NK-92 (cell line): Measurements from ENCODE around the gene DUS1L.

Experiments
- DNase-seq: peaks from one replicate; lab custom pipeline; 2025; ENCODE audit not compliant: unreplicated experiment; lab: John Stamatoyannopoulos, UW

Gene DUS1L

GRCh38 chr17:82029391-82029790, 36.2 kb downstream of the DUS1L start:
- no peak for DNase-seq

GRCh38 chr17:82028966-82029365, 36.6 kb downstream of the DUS1L start:
- DNase-seq: no peak

GRCh38 chr17:82028246-82028645, 37.4 kb downstream of the DUS1L start:
- no peak for DNase-seq

DNA sequence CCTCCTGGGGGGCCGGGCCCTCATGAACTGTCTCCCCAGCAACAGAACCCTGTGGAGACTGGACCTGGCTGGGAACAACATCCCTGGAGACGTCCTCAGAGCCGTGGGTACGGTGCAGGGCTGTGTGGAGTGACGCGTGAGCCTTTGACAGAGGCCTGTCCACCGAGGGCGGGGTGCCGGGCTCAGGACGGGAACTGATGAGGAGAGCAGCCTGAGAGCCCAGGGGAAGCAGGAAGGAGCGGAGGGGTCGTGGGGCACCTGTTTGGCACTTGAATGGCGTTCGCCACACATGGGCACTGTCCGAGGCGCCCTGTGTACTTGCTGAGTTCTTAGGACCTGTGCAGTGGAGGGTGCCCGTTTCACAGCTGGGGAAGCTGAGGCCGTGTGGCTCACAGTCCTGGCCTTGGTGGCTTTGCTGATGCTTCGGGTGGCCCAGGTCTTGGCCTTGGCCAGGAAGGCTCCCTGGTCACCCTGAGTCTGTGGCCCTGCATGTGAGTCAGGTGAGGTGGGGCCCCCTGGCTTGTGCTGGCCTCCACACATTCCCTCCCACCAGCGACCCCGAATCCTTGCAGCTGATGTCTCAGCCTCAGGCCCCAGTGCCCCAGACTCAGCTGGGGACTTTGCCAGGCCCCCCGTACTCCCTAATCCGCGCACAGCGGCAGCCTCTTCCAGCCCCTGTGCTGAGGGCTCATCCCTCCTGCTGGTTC, 40.0 kb downstream of the DUS1L start:
- no peak for DNase-seq

GRCh38 chr17:82024859-82025258, 40.7 kb downstream of the DUS1L start:
- no peak for DNase-seq

GRCh38 chr17:82023447-82024241, 42.0 kb downstream of the DUS1L start:
- DNase-seq: no peak

GRCh38 chr17:82022981-82023446, 42.6 kb downstream of the DUS1L start, which contains the start of gene LRRC45:
Gene LRRC45 (plus strand): TSS chr17:82023305. CDS start chr17:82023644, 339 bp downstream.
- peak; percentile 96 for DNase-seq

GRCh38 chr17:82022310-82022980, 43.2 kb downstream of the DUS1L start, which contains the start of gene CENPX:
Gene CENPX (minus strand): TSS chr17:82022878. CDS start chr17:82022861, 17 bp downstream.
- no peak for DNase-seq

DNA sequence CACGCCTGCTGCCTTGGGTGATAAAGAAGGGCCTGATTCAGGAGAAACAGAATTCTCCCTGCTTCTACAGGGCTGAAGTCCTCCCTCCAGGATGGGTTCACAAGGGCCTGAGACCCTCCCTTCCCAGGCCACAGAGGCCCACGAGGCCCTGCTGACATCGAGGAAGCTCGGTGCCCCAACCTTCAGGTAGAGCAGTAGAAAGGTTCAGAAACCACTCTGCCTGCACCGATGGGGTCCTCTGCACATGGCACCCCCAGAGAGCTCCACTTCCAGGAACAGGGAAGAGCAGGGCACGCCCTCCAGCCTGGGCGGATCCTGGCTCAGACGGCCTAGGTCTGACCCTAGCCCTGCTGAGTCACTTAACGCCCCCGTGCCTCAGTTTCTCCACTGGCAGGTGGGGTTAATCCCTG, 43.7 kb downstream of the DUS1L start:
- no peak for DNase-seq

DNA sequence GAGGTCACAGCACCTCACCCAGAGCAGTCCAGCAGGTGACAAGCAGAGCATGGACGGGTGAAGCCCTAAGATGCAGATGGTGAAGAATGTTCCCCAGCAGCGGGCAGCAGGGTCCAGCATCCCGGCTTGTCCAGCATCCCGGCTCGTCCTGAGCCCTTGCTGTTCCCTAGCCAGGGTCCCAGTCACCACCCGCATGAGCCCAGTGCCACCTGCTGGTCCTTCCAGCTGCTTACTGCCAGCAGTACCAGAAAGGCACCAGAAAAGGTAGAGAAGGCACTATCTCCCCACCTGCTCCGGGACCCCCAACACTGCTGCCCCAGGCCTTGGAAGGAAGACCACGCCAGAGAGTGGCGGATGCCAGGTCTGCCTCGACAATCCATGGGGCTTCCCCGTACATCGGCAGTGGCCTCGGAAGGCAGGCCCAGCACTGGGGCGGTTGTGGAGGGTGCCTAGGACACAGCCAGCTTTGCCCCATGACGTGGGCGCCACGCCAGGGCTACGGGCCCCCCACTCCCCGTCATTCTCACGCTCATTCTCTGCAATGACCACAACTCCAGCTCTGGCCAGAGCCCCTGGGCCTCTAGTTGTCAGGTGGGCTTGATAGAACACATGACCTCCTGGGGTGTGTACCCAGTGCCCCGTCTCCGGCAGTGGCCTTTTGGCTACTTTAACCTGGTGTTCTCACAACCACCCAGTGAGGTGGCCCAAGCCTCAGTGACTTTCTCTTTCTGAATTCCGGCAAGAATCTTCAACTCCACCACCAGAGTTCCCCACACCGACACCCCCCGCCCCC, 44.3 kb downstream of the DUS1L start:
- no peak for DNase-seq

GRCh38 chr17:82020572-82021106, 45.0 kb downstream of the DUS1L start:
- DNase-seq: no peak

GRCh38 chr17:82019690-82020571, 45.7 kb downstream of the DUS1L start:
- no peak for DNase-seq

DNA sequence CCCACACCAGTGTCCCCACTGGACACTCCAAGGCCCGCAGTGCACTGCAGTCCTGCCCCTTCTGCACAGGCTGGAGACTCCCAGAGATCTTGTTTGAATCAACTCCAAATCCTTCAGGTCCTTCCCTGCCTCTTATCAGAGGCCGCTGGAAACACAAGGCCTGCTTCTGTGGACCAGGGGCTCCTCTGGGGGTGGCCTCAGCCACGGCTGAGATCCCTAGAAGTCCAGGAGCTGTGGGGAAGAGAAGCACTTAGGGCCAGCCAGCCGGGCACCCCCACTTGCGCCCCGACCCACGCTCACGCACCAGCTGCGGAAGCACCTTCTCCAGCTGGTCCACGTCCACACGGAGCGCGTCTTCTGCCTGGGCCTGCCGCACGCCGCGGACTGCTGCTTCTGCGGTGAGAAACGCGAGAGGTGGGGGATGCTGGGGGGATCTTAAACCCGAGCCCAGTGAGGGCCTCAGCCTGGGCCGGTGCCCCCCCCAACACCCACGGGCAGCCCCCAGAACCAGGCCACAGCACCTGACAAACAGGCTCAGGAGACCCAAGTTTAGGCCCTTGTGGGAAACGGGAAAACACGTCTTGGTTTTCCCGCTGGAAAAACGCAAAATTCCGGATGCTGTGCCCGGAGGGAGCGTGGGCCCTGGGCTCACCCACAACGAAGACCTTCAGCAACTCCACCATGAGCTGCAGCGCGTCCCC, 46.5 kb downstream of the DUS1L start:
- DNase-seq: no peak

DNA sequence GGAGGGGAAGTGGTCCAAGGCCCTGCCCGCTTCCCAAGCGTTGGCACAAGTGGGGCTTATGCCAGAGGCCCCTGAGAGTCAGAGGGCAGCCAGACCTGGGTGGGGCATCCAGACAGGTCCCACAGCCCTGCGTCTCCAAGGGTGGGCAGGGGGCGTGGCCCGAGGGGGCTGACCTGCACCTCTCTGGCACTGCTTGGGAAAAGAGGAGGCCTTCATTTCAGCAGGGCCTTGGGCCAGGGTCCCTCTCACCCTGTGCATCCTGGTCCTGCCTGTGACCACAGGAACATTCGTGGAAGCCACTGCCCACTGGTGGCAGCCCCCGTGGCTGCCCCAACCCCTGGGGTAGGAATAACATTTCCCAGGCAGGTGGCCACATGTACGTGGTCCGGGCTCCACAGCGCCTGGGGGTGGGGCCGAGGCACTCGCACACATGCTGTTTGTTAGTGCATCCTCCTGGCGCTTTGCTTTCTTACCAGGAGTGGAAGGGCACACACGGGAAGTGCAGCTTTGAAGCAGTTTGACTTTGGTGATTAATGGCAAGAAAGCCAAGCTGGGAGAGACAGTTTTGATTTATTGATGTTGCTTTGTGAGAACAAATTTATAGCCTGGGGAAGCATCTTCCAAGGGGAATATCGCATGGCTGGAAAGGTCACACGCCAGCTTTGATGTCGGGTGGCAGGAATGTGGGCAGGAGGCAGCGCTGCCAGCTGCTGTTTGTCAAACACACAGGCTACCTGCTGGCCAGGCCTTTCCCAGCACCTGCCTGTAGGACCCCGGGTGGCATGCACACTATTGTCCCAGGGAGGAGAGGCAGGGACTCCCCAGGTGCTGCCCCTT, 47.2 kb downstream of the DUS1L start:
- DNase-seq: no peak

- DNase-seq: no peak
These were observed 47.9 kb downstream of the DUS1L start for GRCh38 chr17:82017612-82018151.

DNA sequence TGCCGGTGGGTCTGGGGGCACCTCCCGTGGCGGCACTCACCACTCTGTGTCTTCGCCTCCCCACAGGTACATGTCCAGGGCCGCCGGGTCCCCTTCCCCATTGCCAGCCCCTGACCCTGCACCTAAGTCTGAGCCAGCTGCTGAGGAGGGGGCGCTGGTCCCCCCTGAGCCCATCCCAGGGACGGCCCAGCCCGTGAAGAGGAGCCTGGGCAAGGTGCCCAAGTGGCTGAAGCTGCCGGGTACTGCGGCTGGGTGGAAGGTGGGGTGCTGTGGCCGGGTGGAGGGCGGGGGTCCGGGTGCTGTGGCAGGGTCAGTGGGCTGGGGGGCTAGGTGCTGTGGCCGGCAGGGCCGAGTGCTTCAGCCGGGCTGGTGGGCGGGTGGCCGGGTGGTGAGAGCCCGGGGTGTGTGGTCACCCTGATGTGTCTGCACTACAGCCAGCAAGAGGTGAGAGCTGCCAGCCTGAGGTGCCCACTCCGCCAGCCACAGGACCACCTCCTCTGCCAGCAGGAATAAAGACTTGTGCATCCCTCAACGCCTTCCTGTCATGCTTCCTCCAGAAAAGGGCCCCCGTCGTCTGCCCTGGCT, 48.6 kb downstream of the DUS1L start:
- DNase-seq: no peak
